AG09309 (cell line): ENCODE data around the gene FERMT1.
"Not testable (repeated sequence)": the region's sequence is repeated elsewhere in the genome, so short reads cannot be mapped to it uniquely, and the experiment has no call there.

Experiments used
- DNase-seq: peaks from one replicate; pipeline ENCODE4 v3.0.0-alpha.2; 2010; ENCODE audit warnings: low read depth
- H3K4me3 ChIP-seq: 2 replicates; pipeline ENCODE4 v1.5.1; 2011; ENCODE audit warnings: mild to moderate bottlenecking, low read depth, low read length, moderate library complexity; ENCODE audit not compliant: control insufficient read depth
- TF ChIP-seq, protein P1 (sequence below): IDR thresholded peaks from 2 replicates; pipeline ENCODE4 v1.5.1; 2011; ENCODE audit warnings: mild to moderate bottlenecking, low read depth, low read length, inconsistent platforms; ENCODE audit not compliant: insufficient read depth, control insufficient read depth; ENCODE audit errors: missing control alignments

FERMT1 gene

DNA sequence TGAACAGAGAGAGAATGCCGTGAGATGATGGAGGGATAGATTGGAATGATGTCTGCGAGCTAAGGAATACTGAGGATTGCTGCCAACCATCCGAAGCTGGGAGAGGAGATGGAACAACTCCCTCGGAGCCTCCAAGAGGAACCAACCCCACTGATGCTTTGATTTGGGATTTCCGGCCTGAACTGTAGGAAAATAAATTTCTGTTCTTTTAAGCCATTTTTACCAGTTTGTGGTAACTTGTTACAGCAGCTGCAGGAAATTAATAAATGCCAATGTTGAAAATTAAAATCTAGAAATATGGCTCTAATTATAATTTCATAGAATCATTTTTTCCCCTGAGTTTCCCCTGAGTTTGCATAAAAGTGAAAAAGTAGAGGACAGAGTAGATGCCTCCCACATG lies 83.1 kb downstream of the FERMT1 start:
- TF ChIP-seq, protein P1, sequence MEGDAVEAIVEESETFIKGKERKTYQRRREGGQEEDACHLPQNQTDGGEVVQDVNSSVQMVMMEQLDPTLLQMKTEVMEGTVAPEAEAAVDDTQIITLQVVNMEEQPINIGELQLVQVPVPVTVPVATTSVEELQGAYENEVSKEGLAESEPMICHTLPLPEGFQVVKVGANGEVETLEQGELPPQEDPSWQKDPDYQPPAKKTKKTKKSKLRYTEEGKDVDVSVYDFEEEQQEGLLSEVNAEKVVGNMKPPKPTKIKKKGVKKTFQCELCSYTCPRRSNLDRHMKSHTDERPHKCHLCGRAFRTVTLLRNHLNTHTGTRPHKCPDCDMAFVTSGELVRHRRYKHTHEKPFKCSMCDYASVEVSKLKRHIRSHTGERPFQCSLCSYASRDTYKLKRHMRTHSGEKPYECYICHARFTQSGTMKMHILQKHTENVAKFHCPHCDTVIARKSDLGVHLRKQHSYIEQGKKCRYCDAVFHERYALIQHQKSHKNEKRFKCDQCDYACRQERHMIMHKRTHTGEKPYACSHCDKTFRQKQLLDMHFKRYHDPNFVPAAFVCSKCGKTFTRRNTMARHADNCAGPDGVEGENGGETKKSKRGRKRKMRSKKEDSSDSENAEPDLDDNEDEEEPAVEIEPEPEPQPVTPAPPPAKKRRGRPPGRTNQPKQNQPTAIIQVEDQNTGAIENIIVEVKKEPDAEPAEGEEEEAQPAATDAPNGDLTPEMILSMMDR, result no peak
- DNase-seq, result no peak
- no peak overlapping the region for H3K4me3 ChIP-seq

DNA sequence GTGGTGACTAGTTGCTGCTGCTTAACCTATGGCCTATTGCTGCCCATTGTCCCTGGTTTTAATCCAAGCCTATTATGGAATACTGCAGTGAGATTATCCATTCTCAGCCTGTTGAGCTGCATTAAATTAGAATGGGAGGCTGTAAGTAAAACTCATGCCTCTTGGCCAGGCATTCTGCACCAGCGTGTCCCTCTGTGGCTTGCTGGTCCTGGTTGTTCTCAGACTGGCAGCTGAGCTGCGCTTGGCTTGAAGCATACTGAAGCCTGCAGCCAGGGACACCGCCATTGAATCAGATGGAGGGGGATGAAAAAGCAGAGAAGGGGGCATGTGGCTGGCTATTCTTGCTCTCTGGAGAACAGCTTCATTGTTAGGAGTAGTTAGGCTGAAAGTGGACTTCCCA lies 84.6 kb downstream of the FERMT1 start:
- no peak overlapping the region for H3K4me3 ChIP-seq
- TF ChIP-seq, protein P1, result no peak
- no peak for DNase-seq

DNA sequence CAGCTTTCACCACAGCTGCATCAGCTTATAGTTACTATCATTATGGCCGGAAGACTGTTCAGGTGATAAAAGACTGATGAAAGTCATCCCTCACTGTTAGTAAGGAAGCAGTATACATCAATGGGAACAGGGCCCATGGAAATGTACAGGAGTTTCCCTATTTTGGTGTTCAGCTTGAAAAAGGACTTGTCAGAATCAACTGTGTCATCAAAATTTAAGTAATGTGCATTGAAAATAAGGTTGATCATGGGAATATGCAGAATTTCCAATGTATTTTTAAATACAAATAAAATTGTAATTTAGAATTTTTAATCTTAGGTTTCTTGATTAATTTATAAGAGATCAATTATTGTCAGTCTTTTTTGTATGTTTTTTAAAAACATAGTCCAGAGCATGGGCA lies 85.7 kb downstream of the FERMT1 start:
- no peak overlapping the region for H3K4me3 ChIP-seq
- no peak for DNase-seq
- TF ChIP-seq, protein P1, result no peak

DNA sequence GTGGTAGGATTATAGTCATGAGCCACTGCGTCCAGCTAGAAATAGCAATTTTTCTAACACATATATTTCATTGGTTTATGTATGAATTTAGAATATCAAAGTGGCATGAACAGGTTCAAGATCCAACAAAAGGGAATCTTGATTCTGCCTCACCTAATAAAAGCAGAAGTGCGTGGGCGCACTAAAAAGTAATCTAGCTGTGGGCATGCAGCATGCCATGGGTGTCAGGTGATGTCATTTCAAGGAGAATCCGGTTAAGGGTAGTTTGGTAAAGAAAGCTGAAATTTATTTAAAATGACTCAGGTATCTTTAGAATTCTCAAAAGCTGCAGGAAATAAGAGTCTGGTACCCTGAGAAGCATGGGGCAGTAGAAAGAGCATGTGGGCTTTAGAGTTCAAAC lies 86.6 kb downstream of the FERMT1 start:
- DNase-seq, result no peak
- TF ChIP-seq, protein P1, result no peak
- no peak overlapping the region for H3K4me3 ChIP-seq

DNA sequence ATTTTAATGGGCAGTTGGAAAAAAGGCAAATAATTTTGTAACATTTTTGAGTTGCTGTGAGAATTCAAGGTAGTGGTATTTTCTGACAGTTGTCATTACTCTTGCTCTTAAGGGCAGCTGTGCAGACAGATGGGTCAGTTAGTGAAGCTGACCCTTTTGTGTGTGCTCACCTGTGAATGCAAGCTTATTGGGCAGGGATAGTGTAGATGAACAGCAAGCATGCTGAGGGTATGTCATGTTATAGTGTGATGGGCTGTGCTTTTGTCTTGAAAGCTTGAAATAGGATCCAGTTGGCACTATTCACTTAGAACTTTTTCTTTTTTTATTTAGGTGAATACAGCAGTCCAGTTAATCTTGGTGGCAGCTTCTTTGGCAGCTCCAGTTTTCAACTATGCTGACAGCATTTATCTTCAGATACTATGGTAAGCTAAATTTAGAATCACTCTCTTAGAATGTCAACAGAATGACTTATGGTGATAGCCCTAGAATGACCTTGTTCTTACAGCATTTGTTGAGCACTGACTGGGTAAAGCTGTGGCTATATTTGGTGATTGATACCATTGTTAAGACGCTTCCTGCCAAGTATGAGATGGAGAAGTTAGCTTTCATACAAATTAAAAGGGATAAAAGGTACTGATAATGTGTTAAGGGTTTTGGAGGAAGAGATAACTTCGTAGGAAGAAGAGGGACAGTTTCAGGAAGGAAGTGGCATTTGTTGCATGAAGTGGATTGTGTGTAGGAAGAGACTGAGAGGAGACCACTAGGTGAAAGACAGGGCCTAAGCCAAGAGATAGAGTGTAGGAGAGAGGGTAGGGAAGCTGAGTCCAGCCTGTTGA lies 88.5 kb downstream of the FERMT1 start:
- DNase-seq, result no peak
- no peak overlapping the region for H3K4me3 ChIP-seq
- TF ChIP-seq, protein P1, result no peak

DNA sequence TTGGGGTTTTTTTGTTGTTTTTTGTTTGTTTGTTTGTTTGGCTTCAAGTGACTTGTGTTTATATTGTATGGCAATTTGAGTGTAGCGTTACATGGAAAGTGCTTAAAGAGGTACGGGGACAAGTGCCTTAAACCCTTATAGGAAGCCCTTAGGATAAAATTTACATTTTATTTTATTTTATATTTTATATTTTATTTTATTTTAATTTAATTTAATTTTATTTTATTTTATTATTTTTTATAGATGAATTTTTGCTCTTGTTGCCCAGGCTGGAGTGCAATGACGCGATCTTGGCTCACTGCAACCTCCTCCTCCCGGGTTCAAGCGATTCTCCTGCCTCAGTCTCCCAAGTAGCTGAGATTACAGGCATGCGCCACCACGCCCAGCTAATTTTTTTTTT lies 89.9 kb downstream of the FERMT1 start:
- not testable (repeated sequence) for DNase-seq

DNA sequence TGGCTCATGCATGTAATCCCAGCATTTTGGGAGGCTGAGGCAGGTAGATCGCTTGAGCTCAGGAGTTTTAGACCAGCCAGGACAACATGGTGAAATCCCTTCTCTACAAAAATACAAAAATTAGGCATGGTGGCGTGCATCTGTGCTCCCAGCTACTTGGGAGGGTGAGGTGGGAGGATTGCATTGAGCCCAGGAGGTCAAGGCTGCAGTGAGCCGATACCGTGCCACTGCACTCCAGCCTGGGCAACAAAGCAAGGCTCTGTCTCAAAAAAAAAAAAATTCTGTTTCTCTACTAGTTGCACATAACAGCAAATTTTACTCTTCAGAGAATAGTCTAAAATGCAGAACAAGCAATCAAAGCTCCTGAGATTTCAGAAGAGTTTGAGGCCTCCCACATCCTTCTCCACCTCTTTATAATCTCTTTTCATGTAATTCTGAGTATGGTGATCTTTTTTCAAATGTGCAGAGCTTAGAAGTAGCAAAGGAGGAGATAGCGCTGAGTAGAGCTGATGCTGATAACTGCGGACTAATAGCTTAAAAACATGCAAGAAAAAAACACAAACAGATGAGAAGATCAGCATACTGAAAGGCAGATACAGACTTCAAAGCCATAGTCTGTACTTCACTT lies 92.3 kb downstream of the FERMT1 start:
- TF ChIP-seq, protein P1, result no peak
- DNase-seq, result no peak
- no peak overlapping the region for H3K4me3 ChIP-seq

More for the DNA sequence above, 89.9 kb downstream of the FERMT1 start:
- H3K4me3 ChIP-seq, result not testable (repeated sequence)
